Heart left ventricle (tissue), 16 donors: ENCODE measurements around the gene CFHR2. TPM values are rescaled to one million over a fixed set of nuclear protein-coding genes. Genes with fewer than 3 reads are reported as not detected.
"Not testable (repeated sequence)": the region's sequence is repeated elsewhere in the genome, so short reads cannot be mapped to it uniquely, and the experiment has no call there.

Experiments used
- ATAC-seq, 4 donors: fragments of 200-7000 bp; cut with Tn5 transposase; one replicate each; pipeline ENCODE4 v1.9.1; 2020 to 2022; ENCODE audit warnings: moderate library complexity in 4 of 4, mild to moderate bottlenecking in 3 of 4, moderate number of reproducible peaks in 1 of 4
- DNase-seq, 5 donors: peaks; one replicate each; pipeline ENCODE4 v3.0.0-alpha.2; 2020
- H3K27ac ChIP-seq, 12 donors: fragments of 200-600 bp; sonication (generic) in 4 of 12; one replicate each; pipeline versions ENCODE4 v1.5.0 to v1.8.0; 2016 to 2022; ENCODE audit warnings: mild to moderate bottlenecking in 2 of 12
- H3K27me3 ChIP-seq, 9 donors: fragments of 200-600 bp; sonication (generic) in 2 of 9; one replicate each; pipeline versions ENCODE4 v1.5.1 to v1.8.0; 2016 to 2022; ENCODE audit warnings: mild to moderate bottlenecking in 3 of 9
- H3K36me3 ChIP-seq, 9 donors: fragments of 200-600 bp; sonication (generic) in 2 of 9; one replicate each; pipeline versions ENCODE4 v1.5.0 to v1.8.0; 2018 to 2022; ENCODE audit warnings: mild to moderate bottlenecking in 2 of 9
- H3K4me1 ChIP-seq, 12 donors: fragments of 200-600 bp; sonication (generic) in 4 of 12; one replicate each; pipeline versions ENCODE4 v1.5.0 to v1.8.0; 2016 to 2022; ENCODE audit warnings: mild to moderate bottlenecking in 3 of 12
- H3K4me3 ChIP-seq, 12 donors: fragments of 200-600 bp; sonication (generic) in 4 of 12; one replicate each; pipeline versions ENCODE4 v1.5.0 to v1.8.0; 2017 to 2022; ENCODE audit warnings: mild to moderate bottlenecking in 9 of 12, moderate library complexity in 4 of 12
- H3K9me3 ChIP-seq, 12 donors: fragments of 200-600 bp; sonication (generic) in 4 of 12; one replicate each; pipeline versions ENCODE4 v1.5.0 to v1.8.0; 2016 to 2022; ENCODE audit warnings: mild to moderate bottlenecking in 1 of 12
- CTCF ChIP-seq, 12 donors: fragments of 200-600 bp; sonication (generic) in 4 of 12; IDR thresholded peaks; one replicate each; pipeline versions ENCODE4 v1.5.0 to v1.8.0; 2018 to 2022; ENCODE audit warnings: antibody characterized with exemption in 12 of 12, mild to moderate bottlenecking in 5 of 12
- POLR2A ChIP-seq, 2 donors: fragments of 450-650 bp; IDR thresholded peaks; one replicate each; pipeline ENCODE4 v1.6.1; 2017; ENCODE audit warnings: antibody characterized with exemption in 2 of 2, mild to moderate bottlenecking in 2 of 2, moderate library complexity in 2 of 2
- WGBS, 4 donors: extraction: QIAGEN DNeasy Blood & Tissue Kit in 2 of 4; methylation state at CpG; one replicate each; pipeline versions ENCODE4 v1.1.5 to v1.1.7; 2013 to 2018; 5-methylcytosine and 5-hydroxymethylcytosine counted together
- intact Hi-C, 10 donors: fragments of 100-400 bp; cut with DNase I; formaldehyde crosslinking; loops; one replicate each; pipeline versions ENCODE4 v1.11.1 to v1.14.2; 2022
- long read RNA-seq, 3 donors: library from polyadenylated mRNA; unstranded; transcript quantifications; one replicate each; pipeline ENCODE4 v2.0.0, GENCODE V29; 2020 to 2021
- polyA plus RNA-seq, 2 donors: library from polyadenylated mRNA; stranded (reverse); fragments of 200-250 nt; gene quantifications; one replicate each; pipeline ENCODE4 v1.2.3, GENCODE V29; 2013
- total RNA-seq, 9 donors: library from RNA; depleted of rRNA in 2 of 9; stranded (reverse); fragments of >200 nt in 2 of 9; fragmentation: NEBNext Ultra II Directional in 3 of 9; extraction: Animal tissue kit (Norgen Biotek cat#: 25700) in 3 of 9; gene quantifications; one replicate each; pipeline versions ENCODE4 v1.1.0 to v1.2.4, GENCODE V29; 2016 to 2023
- donor health status: ischemic (EF 13 %, LVEDD 7.1; RV severe dilation, severe dysfunction).
- donor health status: healthy with polysubstance abuse.
- donor health status: DM: no; HTN: yes; CAD: no.
- donor health status: DM: no; HTN: no; CAD: no.
- donor health status: ischemic (EF 25% LVEDD 6.9; RV normal size, moderate dysfunction).
- donor health status: ischemic (EF 25% LVEDD 5.7; RV mildly dilated, moderate dysfunction).
- donor health status: healthy.
- donor health status: DM: yes; HTN: yes; CAD: no.
- donor health status: ischemic (EF 35%, LVEDD 5.7; RV mildly dilated, moderate dysfunction).
- donor health status: nonischemic (EF 11% LVEDD 7.7; RV severe dilation, severe dysfunction).
- donor health status: DM: yes; HTN: yes; CAD: no.
- donor health status: PGD.
- donor health status: ischemic (EF 29% LVEDD 5.4; RV normal size, mild dysfunction).
- donor health status: nonischemic (EF 23%, LVEDD 6.1; RV moderate dilation, normal function).

CFHR2 gene
- total RNA-seq, result not detected
- not detected for polyA plus RNA-seq
- long read RNA-seq, donor 1, result 0 reads
- long read RNA-seq, donor 2, result 0 reads
- long read RNA-seq, donor 3, result 0 reads

- intact Hi-C loops, H3K27ac ChIP-seq: not testable (repeated sequence)
Observed at GRCh38 chr1:196943568-196943967, at the start of gene CFHR2. Gene CFHR2 (plus strand): TSS chr1:196943738. CDS start chr1:196943881, 143 bp downstream.

GRCh38 chr1:196896355-196896754 is 47.2 kb upstream of the CFHR2 start:
- WGBS, 4 donors, result 69 to 72% (median 70%) methylated on average over 8 of the region's 8 CpGs
- intact Hi-C loops, result no loop called here
- TF ChIP-seq POLR2A (IDR thresholded peaks at IDR 0.05), result no peak
- TF ChIP-seq CTCF (IDR thresholded peaks at IDR 0.05), result no peak

More at GRCh38 chr1:196943568-196943967, at the start of gene CFHR2:
- not testable (repeated sequence) for ATAC-seq, H3K4me3 ChIP-seq, DNase-seq, H3K36me3 ChIP-seq, H3K27me3 ChIP-seq, H3K9me3 ChIP-seq, H3K4me1 ChIP-seq
- no CpG with 5 or more reads among the region's 1 CpG for WGBS, 4 donors

DNA sequence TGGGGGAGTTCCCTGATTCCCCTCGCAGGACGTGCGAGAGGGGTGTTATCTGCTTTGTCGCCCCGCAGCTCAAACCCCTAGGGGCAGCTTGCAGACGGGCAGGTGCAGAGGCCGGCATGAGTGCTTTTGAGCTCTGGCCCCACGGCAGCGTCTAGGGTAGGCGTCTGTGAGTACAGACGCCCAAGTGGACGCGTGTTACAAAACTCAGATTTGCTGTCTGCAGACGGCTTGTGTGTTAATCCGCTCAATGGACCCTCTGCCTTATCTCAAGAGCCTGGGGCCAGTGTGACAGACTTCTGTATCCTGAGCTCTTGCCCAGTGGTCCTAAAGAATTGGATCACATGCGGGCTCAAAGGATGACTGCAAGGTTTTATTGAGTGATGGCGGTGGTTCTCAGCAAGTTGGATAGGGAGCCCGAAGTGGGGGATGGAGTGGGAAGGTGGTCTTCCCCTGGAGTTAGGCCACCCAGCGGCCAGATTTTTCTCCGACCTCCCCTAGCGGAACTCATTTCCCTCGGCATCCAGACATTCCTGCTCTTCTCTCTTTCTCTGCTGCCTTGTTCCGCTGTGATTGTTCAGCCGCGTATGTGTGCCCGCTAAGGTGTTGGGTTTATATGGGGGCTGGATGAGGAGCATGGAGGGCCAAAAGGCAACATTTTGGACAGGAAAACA is 46.2 kb upstream of the CFHR2 start:
- 11 to 40% (median 20%) methylated on average over 25 to 26 of the region's 26 CpGs for WGBS, 4 donors
- Histone ChIP-seq H3K27me3 (peaks cover 0 to 29% (median 0%) of the 10 kb centered on the region in 9 donors), H3K36me3 (no peaks in the 10 kb centered on the region), H3K4me1 (no peaks in the 10 kb centered on the region), H3K4me3 (no peak overlapping the region), H3K27ac (no peak overlapping the region), H3K9me3 (no peaks in the 10 kb centered on the region)
- intact Hi-C loops, result no loop called here
- no peak for DNase-seq
- TF ChIP-seq CTCF (IDR thresholded peaks at IDR 0.05), result no peak
- no peak for TF ChIP-seq POLR2A (IDR thresholded peaks at IDR 0.05)
- ATAC-seq, result no peak

More at GRCh38 chr1:196896355-196896754, 47.2 kb upstream of the CFHR2 start:
- peaks cover 0 to 29% (median 0%) of the 10 kb centered on the region in 9 donors for H3K27me3 ChIP-seq
- no peaks in the 10 kb centered on the region for H3K9me3 ChIP-seq
- no peak overlapping the region for H3K4me3 ChIP-seq
- ATAC-seq (no peak), DNase-seq (no peak)
- H3K36me3 ChIP-seq, result no peaks in the 10 kb centered on the region
- H3K27ac ChIP-seq, result no peak overlapping the region
- no peaks in the 10 kb centered on the region for H3K4me1 ChIP-seq

DNA sequence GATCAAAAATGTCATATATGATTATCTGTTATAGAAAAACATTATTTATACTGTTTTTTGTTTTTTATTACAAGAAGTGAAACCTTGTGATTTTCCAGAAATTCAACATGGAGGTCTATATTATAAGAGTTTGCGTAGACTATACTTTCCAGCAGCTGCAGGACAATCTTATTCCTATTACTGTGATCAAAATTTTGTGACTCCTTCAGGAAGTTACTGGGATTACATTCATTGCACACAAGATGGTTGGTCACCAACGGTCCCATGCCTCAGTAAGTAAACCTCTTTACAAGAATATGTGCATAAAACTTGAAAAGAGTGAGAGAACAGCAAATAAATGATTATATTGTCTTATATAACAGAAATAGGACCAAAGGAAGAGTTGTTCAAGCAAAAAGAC is 41.2 kb upstream of the CFHR2 start:
- no peak overlapping the region for H3K27ac ChIP-seq
- 77 to 83% (median 81%) methylated on average over 2 of the region's 2 CpGs for WGBS, 4 donors
- H3K27me3 ChIP-seq, result peaks cover 0 to 19% (median 0%) of the 10 kb centered on the region in 9 donors
- intact Hi-C loops, result no loop called here
- ATAC-seq (no peak), DNase-seq (no peak)
- no peaks in the 10 kb centered on the region for H3K9me3 ChIP-seq
- H3K4me3 ChIP-seq, result no peak overlapping the region
- no peaks in the 10 kb centered on the region for H3K36me3 ChIP-seq
- TF ChIP-seq CTCF (IDR thresholded peaks at IDR 0.05), result no peak
- TF ChIP-seq POLR2A (IDR thresholded peaks at IDR 0.05), result no peak
- H3K4me1 ChIP-seq, result no peaks in the 10 kb centered on the region

GRCh38 chr1:196910215-196910614 is 33.3 kb upstream of the CFHR2 start:
- TF ChIP-seq POLR2A (IDR thresholded peaks at IDR 0.05), result no peak
- TF ChIP-seq CTCF (IDR thresholded peaks at IDR 0.05), result no peak
- Histone ChIP-seq H3K4me3 (no peak overlapping the region), H3K4me1 (no peaks in the 10 kb centered on the region), H3K27ac (no peak overlapping the region), H3K27me3 (no peaks in the 10 kb centered on the region), H3K36me3 (no peaks in the 10 kb centered on the region), H3K9me3 (no peaks in the 10 kb centered on the region)
- intact Hi-C loops, result no loop called here
- no peak for ATAC-seq
- 97 to 98% (median 97%) methylated on average over 2 of the region's 2 CpGs for WGBS, 4 donors
- no peak for DNase-seq

DNA sequence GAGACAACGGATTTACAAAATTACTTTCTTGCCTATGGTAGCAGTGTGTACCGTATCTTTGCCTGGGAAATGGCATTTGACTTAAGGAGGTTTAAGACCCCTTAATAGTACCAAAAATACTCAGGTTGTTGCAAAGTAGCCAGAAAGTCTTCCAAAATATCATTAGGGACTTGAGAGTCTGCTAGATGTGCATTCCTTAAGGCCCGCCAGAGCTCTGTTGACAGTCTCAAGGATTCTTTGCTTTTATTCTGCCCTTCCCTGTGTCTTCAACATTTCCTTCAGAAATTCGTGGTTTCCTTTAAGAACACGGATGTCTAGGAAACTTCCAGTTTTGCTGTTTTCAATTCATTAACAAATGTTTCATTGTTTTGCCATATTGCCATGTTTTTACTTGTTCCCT is 31.3 kb upstream of the CFHR2 start:
- H3K9me3 ChIP-seq, H3K4me3 ChIP-seq, H3K4me1 ChIP-seq, H3K36me3 ChIP-seq, ATAC-seq, intact Hi-C loops, H3K27me3 ChIP-seq, DNase-seq, H3K27ac ChIP-seq: not testable (repeated sequence)
- 38 to 57% (median 43%) methylated on average over 5 of the region's 5 CpGs for WGBS, 4 donors

DNA sequence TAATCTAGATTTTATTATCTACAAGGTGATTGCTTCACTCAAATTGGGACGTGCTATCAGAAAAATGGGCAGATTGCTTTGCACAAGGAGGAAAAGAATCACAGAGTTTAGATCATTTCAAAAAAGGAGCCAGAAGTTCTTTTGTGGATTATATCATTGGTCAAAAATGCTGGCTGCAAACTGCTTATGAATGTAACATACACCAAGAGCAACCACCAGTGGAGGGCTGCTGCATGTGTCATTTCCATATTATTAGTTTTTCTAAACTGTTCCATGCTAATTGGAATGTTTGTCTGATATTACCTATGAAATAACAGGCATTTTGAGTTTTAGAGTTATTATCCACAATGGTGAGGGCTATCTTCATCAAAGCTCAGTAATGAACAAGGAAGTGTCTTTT is 16.7 kb upstream of the CFHR2 start:
- not testable (repeated sequence) for H3K27ac ChIP-seq, H3K36me3 ChIP-seq, H3K27me3 ChIP-seq, H3K4me3 ChIP-seq, H3K4me1 ChIP-seq, DNase-seq, ATAC-seq, H3K9me3 ChIP-seq
- intact Hi-C loops, result loop anchor here in 1 of 10 donors (10.0 kb wide), 1 partner anchor 132 kb away; no protein-coding TSS in a partner anchor
- WGBS, 4 donors, result 53 to 77% (median 60%) methylated on average over 1 of the region's 1 CpG
